ENCODE data around the gene INSYN1.

Gene INSYN1

GRCh38 chr15:73754461-73754860 is 1.3 kb upstream of the INSYN1 start:
- FAIRE-seq (no peak), DNase-seq (ENCODE audit: insufficient read length) (no peak)
- no peak for TF ChIP-seq POLR2AphosphoS5 (IDR thresholded peaks at IDR 0.05; ENCODE audit: low read depth, low read length)
- TF ChIP-seq POLR2A (IDR thresholded peaks at IDR 0.05; ENCODE audit: low read depth, low read length): no peak
- TF ChIP-seq TAF1 (IDR thresholded peaks at IDR 0.05; ENCODE audit: borderline replicate concordance, low read depth, low read length): no peak

GRCh38 chr15:73752806-73753193 is 351 bp downstream of the INSYN1 start:
- TF ChIP-seq POLR2AphosphoS5 (IDR thresholded peaks at IDR 0.05; ENCODE audit: low read depth, low read length): no peak
- TF ChIP-seq TAF1 (IDR thresholded peaks at IDR 0.05; ENCODE audit: borderline replicate concordance, low read depth, low read length): no peak
- no peak for TF ChIP-seq POLR2A (IDR thresholded peaks at IDR 0.05; ENCODE audit: low read depth, low read length)
- DNase-seq (ENCODE audit: insufficient read length): no peak
- FAIRE-seq: no peak

GRCh38 chr15:73751899-73752805 is 999 bp downstream of the INSYN1 start:
- no peak for DNase-seq (ENCODE audit: insufficient read length)
- TF ChIP-seq POLR2AphosphoS5 (IDR thresholded peaks at IDR 0.05; ENCODE audit: low read depth, low read length) (no peak), TAF1 (IDR thresholded peaks at IDR 0.05; ENCODE audit: borderline replicate concordance, low read depth, low read length) (no peak), POLR2A (IDR thresholded peaks at IDR 0.05; ENCODE audit: low read depth, low read length) (no peak)
- FAIRE-seq: no peak

- DNase-seq (ENCODE audit: insufficient read length) (no peak), FAIRE-seq (no peak)
- TF ChIP-seq TAF1 (IDR thresholded peaks at IDR 0.05; ENCODE audit: borderline replicate concordance, low read depth, low read length): no peak
- no peak for TF ChIP-seq POLR2AphosphoS5 (IDR thresholded peaks at IDR 0.05; ENCODE audit: low read depth, low read length)
- no peak for TF ChIP-seq POLR2A (IDR thresholded peaks at IDR 0.05; ENCODE audit: low read depth, low read length)
Observed at GRCh38 chr15:73751511-73751898, 1.6 kb downstream of the INSYN1 start.

GRCh38 chr15:73750951-73751350 is 2.2 kb downstream of the INSYN1 start:
- TF ChIP-seq POLR2A (IDR thresholded peaks at IDR 0.05; ENCODE audit: low read depth, low read length) (no peak), POLR2AphosphoS5 (IDR thresholded peaks at IDR 0.05; ENCODE audit: low read depth, low read length) (no peak), TAF1 (IDR thresholded peaks at IDR 0.05; ENCODE audit: borderline replicate concordance, low read depth, low read length) (no peak)
- FAIRE-seq (no peak), DNase-seq (ENCODE audit: insufficient read length) (no peak)

GRCh38 chr15:73750438-73750837 is 2.7 kb downstream of the INSYN1 start:
- no peak for TF ChIP-seq TAF1 (IDR thresholded peaks at IDR 0.05; ENCODE audit: borderline replicate concordance, low read depth, low read length)
- no peak for TF ChIP-seq POLR2AphosphoS5 (IDR thresholded peaks at IDR 0.05; ENCODE audit: low read depth, low read length)
- TF ChIP-seq POLR2A (IDR thresholded peaks at IDR 0.05; ENCODE audit: low read depth, low read length): no peak
- no peak for DNase-seq (ENCODE audit: insufficient read length)
- FAIRE-seq: no peak

GRCh38 chr15:73749971-73750370 is 3.2 kb downstream of the INSYN1 start:
- TF ChIP-seq POLR2A (IDR thresholded peaks at IDR 0.05; ENCODE audit: low read depth, low read length) (no peak), POLR2AphosphoS5 (IDR thresholded peaks at IDR 0.05; ENCODE audit: low read depth, low read length) (no peak), TAF1 (IDR thresholded peaks at IDR 0.05; ENCODE audit: borderline replicate concordance, low read depth, low read length) (no peak)
- DNase-seq (ENCODE audit: insufficient read length): no peak
- no peak for FAIRE-seq

GRCh38 chr15:73749533-73749932 is 3.6 kb downstream of the INSYN1 start:
- FAIRE-seq: no peak
- TF ChIP-seq TAF1 (IDR thresholded peaks at IDR 0.05; ENCODE audit: borderline replicate concordance, low read depth, low read length): no peak
- TF ChIP-seq POLR2AphosphoS5 (IDR thresholded peaks at IDR 0.05; ENCODE audit: low read depth, low read length): no peak
- no peak for TF ChIP-seq POLR2A (IDR thresholded peaks at IDR 0.05; ENCODE audit: low read depth, low read length)
- DNase-seq (ENCODE audit: insufficient read length): no peak

GRCh38 chr15:73748730-73749129 is 4.4 kb downstream of the INSYN1 start:
- no peak for DNase-seq (ENCODE audit: insufficient read length)
- TF ChIP-seq POLR2AphosphoS5 (IDR thresholded peaks at IDR 0.05; ENCODE audit: low read depth, low read length): no peak
- no peak for TF ChIP-seq TAF1 (IDR thresholded peaks at IDR 0.05; ENCODE audit: borderline replicate concordance, low read depth, low read length)
- no peak for TF ChIP-seq POLR2A (IDR thresholded peaks at IDR 0.05; ENCODE audit: low read depth, low read length)
- no peak for FAIRE-seq

GRCh38 chr15:73747847-73748590 is 5.1 kb downstream of the INSYN1 start:
- DNase-seq (ENCODE audit: insufficient read length) (no peak), FAIRE-seq (no peak)
- TF ChIP-seq POLR2A (IDR thresholded peaks at IDR 0.05; ENCODE audit: low read depth, low read length) (no peak), TAF1 (IDR thresholded peaks at IDR 0.05; ENCODE audit: borderline replicate concordance, low read depth, low read length) (no peak), POLR2AphosphoS5 (IDR thresholded peaks at IDR 0.05; ENCODE audit: low read depth, low read length) (no peak)

- TF ChIP-seq POLR2AphosphoS5 (IDR thresholded peaks at IDR 0.05; ENCODE audit: low read depth, low read length): no peak
- TF ChIP-seq TAF1 (IDR thresholded peaks at IDR 0.05; ENCODE audit: borderline replicate concordance, low read depth, low read length): no peak
- no peak for TF ChIP-seq POLR2A (IDR thresholded peaks at IDR 0.05; ENCODE audit: low read depth, low read length)
- DNase-seq (ENCODE audit: insufficient read length) (no peak), FAIRE-seq (no peak)
Observed at GRCh38 chr15:73746883-73747282, 6.3 kb downstream of the INSYN1 start.
